GM12874 (cell line): ENCODE data around the gene PAPPA.

Experiments used
- CTCF ChIP-seq: IDR thresholded peaks from 2 replicates; pipeline ENCODE4 v1.5.1; 2011; ENCODE audit warnings: low read depth, mild to moderate bottlenecking, control low read depth, low read length, moderate library complexity; ENCODE audit not compliant: insufficient read depth

Gene PAPPA

GRCh38 chr9:116342061-116342460 lies 188.5 kb downstream of the PAPPA start:
- TF ChIP-seq CTCF = no peak

- TF ChIP-seq CTCF = no peak
These were observed 189.3 kb downstream of the PAPPA start for GRCh38 chr9:116342941-116343340.

GRCh38 chr9:116344416-116344815 lies 190.8 kb downstream of the PAPPA start:
- TF ChIP-seq CTCF = no peak

- TF ChIP-seq CTCF = no peak
These were observed 191.8 kb downstream of the PAPPA start for GRCh38 chr9:116345393-116345792.

GRCh38 chr9:116345817-116346216 lies 192.2 kb downstream of the PAPPA start:
- no peak for TF ChIP-seq CTCF

GRCh38 chr9:116349684-116350083 lies 196.1 kb downstream of the PAPPA start:
- no peak for TF ChIP-seq CTCF

- TF ChIP-seq CTCF = no peak
These were observed 196.6 kb downstream of the PAPPA start for GRCh38 chr9:116350213-116350612.

GRCh38 chr9:116352958-116353357 lies 199.4 kb downstream of the PAPPA start:
- TF ChIP-seq CTCF = no peak
